NCI-H1092 (cell line): ENCODE data around the gene SIRT3.
"Not testable (repeated sequence)": the region's sequence is repeated elsewhere in the genome, so short reads cannot be mapped to it uniquely, and the experiment has no call there.

Experiments
- DNase-seq: peaks from one replicate; lab custom pipeline; 2025; lab: John Stamatoyannopoulos, UW

SIRT3 gene

DNA sequence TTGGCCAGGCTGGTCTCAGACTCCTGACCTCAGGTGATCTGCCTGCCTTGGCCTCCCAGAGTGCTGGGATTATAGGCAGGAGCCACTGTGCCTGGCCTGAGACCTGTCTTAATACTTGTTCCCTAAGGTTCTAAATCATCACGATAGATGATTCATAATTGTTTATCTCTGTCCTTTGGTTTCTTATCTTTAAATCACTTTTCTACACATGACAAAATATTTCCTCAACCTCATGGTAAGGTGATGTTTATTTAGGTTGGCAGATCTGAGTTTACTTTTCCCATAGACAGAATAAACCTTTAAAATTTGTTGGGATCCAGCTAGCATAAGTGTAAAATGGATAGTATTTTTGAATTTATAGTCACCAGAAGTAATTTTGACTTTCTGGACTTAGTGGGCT, 4.2 kb upstream of the SIRT3 start:
- no peak for DNase-seq

DNA sequence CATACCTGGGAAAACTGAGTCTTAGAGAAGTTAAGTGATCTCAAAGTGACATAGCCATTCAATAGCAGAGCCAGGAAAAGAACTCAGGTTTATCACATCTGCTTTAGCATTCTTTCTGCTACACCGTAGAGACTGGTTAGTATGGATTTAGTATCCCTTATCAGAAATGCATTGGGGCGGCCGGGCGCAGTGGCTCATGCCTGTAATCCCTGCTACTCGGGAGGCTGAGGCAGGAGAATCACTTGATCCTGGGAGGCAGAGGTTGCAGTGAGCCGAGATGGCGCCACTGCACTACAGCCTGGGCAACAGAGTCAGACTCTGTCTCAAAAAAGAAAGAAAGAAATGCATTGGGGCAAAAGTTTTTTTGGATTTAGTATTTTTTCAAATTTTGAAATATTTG, 2.2 kb upstream of the SIRT3 start:
- DNase-seq = not testable (repeated sequence)

GRCh38 chr11:236774-237767, 929 bp upstream of the SIRT3 start, which contains the start of gene PSMD13:
PSMD13 (plus strand) TSS chr11:236976; CDS start chr11:237050, 74 bp downstream.
- DNase-seq = peak; percentile 66

DNA sequence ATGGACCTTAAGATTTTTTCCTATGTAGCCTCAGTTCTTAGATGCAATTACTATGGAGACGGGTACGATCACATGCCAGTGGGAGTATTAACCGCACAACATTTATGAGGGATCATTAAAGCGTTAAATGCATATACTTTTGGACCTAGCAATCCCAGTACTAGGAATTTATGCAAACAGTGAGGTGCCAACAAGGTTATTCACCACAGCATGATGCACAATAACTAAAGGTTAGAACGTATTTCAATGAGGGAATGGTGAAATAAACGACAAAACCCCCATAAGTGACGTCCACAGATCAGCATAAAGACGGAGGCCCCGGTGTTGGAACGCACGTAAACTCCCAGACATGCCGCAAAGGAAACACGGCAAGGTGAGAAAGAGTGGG, 539 bp downstream of the SIRT3 start:
- no peak for DNase-seq

- no peak for DNase-seq
These were observed 962 bp downstream of the SIRT3 start for GRCh38 chr11:235180-235579.

- DNase-seq = no peak
These were observed 3.2 kb downstream of the SIRT3 start for GRCh38 chr11:232783-233565.

GRCh38 chr11:230431-230830, 5.7 kb downstream of the SIRT3 start:
- no peak for DNase-seq

DNA sequence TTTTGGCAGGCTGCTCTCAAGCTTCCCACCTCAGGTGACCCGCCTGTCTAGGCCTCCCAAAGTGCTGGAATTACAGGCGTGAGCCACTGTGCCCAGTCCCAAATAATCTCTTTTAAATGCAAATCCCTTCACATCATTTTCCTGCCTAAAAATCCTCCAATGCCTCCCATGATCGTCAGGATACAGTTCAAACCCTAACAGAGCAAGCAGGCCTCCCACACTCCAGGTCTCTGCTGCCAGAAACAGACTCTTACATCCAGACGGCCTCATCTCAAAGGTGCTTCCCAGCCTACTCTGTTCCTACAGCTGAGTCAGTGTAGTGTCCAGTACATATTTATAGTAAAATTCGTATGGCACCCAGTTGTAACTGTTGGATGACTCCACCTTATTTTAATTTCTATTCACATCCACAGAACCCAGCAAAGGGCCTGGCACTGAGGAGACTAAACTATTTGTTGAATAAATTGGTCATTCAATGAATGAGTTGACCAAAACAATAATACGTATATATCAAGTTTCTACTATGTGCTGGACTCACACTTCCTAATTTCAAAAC, 8.2 kb downstream of the SIRT3 start:
- DNase-seq = no peak

DNA sequence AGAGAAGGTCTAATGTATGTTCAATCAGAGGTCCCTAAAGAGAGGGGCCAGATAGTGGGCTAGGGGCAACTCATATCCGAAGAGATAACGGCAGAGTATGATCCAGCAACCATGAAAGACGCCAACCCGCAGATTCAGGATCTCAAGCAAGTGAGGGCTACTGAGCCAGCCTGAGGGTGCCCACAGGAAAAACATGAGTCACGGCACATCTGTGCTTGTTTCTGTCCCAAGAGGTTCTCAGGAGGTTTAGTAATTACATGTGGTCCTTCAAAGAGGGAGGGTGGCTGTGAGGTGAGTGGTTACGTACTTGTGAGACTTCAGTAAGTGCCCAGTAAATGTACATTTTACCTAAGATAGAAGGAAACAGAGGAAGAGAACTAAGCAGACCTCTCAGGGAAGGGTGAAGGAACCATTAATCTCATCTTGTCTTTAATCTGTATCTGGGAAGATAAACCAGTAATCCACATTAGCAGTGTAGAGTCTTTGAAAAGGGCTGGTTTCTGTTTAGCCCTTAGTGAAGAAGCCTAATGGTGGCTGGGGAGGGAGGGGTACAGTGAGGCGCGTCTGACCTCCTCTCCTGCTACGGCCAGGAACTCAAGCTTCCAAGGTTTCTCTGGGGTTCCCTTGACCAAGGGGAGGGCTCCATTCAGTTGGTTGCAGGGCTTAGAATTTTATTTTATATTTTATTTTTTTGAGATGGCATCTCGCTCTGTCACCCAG, 10.2 kb downstream of the SIRT3 start:
- no peak for DNase-seq

GRCh38 chr11:224424-224823, 11.7 kb downstream of the SIRT3 start:
- DNase-seq = no peak

DNA sequence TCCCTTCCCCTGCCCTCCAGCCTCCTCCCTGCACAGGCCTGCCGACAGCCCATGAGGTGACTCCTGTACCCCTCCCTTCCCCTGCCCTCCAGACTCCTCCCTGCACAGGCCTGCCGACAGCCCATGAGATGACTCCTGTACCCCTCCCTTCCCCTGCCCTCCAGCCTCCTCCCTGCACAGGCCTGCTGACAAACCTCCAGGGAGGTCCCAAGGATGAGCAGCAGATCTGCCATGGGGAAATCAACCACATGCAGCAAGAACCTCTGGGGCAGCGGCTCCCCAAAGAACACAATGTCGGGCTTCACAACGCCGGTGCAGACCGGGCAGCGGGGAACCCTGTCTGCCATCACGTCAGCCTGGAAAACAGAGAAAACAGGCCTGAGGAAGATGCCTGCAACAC, 12.3 kb downstream of the SIRT3 start:
- DNase-seq = no peak

DNA sequence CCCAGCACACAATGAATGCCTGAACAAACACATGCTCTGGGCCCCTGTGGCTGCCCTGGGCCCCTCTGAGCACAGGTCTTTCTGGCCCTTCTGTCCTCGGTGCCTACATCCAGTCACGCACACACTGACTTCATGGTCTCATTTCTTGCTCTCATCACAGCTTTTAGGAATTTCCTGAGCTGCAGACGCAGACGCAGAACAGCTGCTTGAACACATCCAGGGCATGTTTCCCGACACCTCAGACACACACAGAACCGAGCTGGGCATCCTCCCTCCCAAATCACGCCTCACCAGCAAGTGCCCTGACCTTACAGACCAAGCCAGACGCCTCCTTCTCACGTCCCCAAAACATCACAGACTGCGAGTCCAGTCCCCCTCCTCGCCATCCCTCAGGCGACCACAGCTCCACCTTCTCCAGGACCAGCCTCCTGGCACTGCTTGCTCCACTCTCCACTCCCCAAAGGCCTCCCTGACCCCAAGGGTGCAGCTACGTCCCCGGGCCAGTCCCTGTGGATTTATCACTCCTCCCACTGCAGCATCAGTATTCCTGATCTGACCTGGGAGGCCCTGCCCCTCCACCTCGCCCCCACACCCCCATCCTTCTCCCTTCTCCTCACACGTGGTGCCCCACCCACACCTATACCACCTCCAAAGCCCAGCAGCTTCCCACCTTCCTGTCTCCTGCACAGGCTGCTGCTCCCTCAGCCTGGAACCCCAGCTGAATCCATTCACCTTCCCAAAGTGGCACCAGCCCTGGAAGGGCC, 12.9 kb downstream of the SIRT3 start:
- DNase-seq = no peak

GRCh38 chr11:221998-222789, 13.9 kb downstream of the SIRT3 start:
- DNase-seq = no peak

GRCh38 chr11:221539-221938, 14.6 kb downstream of the SIRT3 start:
- no peak for DNase-seq

- DNase-seq = not testable (repeated sequence)
These were observed 15.4 kb downstream of the SIRT3 start for GRCh38 chr11:220641-221215.

DNA sequence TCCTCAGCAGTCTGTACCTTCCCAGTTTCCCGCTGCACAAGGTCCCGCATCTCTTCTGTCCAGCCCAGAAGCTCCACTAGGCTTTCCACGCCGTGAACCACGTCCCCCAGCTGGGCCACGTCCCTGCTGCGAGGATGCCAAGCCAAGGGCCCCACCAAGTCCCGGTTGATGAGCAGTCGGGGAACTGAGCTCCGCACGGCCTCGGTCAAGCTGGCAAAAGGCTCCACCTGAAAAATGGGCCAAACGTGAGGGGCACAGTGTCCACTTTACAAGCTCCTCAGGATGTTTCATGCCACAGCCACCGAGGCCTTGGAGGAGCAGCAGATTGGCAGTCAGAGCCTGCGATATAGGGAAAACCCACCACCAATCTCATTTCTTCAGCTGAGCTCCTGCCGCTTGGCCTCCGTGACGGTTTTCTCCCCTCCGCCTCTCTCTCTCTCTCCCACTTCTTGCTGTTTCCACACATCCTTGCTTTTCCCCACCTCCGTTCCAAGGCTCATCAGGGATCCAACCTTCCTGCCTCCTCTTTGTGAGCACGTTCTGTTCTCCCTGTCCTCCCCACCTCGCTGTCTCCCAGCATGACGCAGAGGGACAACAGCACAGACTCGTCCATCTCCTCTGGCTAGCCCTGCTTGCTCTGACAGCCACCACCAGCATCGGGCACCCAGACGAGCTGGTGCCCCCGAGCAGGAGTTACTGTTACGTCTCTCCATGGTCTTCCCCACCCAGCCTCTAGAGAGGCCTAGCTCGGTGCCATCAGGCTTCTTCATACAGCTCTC, 17.1 kb downstream of the SIRT3 start:
- no peak for DNase-seq

GRCh38 chr11:217704-218103, 18.4 kb downstream of the SIRT3 start:
- no peak for DNase-seq

DNA sequence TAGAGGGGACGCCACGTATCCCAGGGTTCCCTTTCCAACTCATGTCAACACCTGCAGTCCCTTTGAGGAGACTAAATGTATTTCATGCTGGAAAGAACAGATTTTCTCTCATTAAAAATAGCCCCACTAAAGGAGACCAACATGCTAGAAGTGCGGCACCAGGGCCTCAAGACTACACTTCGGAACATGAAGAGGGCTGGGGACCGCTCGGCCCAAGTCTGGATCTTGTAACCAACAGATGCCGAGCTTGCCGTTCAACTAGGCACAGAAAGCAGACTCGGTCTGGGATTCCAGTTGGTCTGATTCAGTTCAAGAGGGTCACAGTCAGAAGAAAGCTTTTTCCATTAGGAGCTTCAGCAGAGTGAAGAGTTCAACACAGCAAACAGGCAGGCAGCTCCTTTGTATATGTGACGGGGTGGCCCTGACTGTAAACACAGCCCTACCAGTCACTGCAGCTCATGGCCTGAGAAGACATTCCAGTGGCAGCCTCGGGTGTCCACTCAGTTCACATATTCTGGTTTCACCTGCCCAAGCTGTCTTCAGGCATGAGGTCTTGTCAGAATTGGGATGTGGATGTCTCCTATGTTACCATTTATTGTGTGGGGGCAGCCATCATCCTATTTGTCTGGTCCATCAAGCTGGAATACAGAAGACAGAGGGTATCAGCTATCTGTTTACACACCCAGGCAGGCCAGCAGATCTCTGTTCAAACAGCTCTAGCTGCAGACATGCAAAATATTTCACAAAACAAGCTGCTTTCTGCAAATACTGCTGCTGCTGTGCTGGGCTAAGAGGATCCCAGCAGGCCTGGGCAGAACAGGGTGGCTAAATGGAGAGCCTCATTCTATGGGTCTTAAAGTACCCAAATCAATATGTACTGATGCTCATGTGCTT, 19.8 kb downstream of the SIRT3 start:
- DNase-seq = no peak
